ENCODE measurements around the gene CALML6.

Gene CALML6

GRCh38 chr1:1959459-1959839, 44.4 kb downstream of the CALML6 start:
- H3K27ac ChIP-seq, result no peak overlapping the region
- no peak for DNase-seq (ENCODE audit: low spot score)
- H3K4me3 ChIP-seq, result no peak overlapping the region
- TF ChIP-seq, protein P1, sequence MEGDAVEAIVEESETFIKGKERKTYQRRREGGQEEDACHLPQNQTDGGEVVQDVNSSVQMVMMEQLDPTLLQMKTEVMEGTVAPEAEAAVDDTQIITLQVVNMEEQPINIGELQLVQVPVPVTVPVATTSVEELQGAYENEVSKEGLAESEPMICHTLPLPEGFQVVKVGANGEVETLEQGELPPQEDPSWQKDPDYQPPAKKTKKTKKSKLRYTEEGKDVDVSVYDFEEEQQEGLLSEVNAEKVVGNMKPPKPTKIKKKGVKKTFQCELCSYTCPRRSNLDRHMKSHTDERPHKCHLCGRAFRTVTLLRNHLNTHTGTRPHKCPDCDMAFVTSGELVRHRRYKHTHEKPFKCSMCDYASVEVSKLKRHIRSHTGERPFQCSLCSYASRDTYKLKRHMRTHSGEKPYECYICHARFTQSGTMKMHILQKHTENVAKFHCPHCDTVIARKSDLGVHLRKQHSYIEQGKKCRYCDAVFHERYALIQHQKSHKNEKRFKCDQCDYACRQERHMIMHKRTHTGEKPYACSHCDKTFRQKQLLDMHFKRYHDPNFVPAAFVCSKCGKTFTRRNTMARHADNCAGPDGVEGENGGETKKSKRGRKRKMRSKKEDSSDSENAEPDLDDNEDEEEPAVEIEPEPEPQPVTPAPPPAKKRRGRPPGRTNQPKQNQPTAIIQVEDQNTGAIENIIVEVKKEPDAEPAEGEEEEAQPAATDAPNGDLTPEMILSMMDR (IDR thresholded peaks at IDR 0.05), result no peak

- TF ChIP-seq, protein P1 (IDR thresholded peaks at IDR 0.05), result peak; percentile 20
- Histone ChIP-seq H3K4me3 (no peak overlapping the region), H3K27ac (no peak overlapping the region)
- DNase-seq (ENCODE audit: low spot score), result no peak
Measured at GRCh38 chr1:1959840-1960479, 44.9 kb downstream of the CALML6 start.

GRCh38 chr1:1960480-1961196, 45.6 kb downstream of the CALML6 start:
- TF ChIP-seq, protein P1 (IDR thresholded peaks at IDR 0.05), result no peak
- H3K4me3 ChIP-seq, result no peak overlapping the region
- H3K27ac ChIP-seq, result no peak overlapping the region
- no peak for DNase-seq (ENCODE audit: low spot score)

DNA sequence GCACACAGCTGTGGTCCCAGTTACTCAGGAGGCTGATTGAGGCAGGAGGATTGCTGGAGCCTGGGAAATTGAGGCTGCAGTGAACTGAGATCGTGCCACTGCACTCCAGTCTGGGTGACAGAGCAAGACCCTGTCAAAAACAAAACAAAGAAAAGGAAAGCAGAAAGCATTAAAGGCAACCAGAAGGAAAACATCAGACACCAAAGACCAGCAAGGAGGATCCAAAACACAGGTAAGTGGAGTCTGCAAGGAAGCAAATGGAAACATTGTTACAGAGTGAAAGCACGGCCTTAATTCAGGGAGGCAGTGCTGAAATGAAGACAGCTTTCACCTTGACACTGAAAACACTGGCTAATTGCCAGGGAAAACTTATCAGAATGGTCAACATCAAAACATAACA, 47.7 kb downstream of the CALML6 start:
- H3K27ac ChIP-seq, result no peak overlapping the region
- DNase-seq (ENCODE audit: low spot score), result no peak
- H3K4me3 ChIP-seq, result no peak overlapping the region
- TF ChIP-seq, protein P1 (IDR thresholded peaks at IDR 0.05), result no peak

DNA sequence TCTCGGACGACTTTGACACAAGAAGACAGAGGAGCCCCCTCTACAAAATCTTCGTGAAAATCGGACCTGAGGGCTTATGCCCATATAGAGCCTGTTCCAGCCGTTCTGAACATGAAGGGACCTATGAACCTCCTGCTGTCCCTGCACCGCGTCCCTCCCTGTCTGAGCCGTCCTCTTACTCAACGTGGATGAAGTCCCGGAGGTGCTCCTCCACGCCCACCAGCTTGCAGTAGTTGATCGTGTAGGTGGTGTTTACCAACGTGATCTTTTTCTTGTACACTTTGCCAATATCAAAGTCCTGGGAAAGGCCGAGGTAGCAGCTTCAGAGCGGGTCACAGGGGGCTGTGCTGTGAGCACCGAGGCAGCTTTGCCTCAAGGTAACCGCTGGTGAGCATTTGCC, 48.5 kb downstream of the CALML6 start:
- Histone ChIP-seq H3K27ac (no peak overlapping the region), H3K4me3 (no peak overlapping the region)
- DNase-seq (ENCODE audit: low spot score), result no peak
- TF ChIP-seq, protein P1 (IDR thresholded peaks at IDR 0.05), result no peak

DNA sequence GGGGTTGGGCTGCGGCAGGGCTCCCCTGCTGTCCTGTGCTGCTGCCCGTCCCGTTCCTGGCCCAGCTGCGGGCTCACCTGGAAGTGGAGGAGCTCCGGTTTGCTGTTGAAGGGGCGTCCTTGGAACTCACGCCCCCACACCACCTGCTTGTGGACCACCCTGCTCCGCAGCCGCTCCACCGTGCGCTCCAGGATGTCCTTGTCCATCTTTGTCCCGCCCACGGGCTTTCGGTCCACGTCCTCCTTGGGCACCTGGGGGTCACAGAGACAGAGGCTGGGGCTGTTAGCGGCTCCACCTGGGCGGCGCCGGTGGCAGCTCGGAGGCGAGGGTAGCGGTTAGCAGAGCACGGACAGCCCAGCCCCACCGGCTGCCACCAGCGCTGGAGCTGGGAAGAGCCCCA, 49.8 kb downstream of the CALML6 start:
- no peak for DNase-seq (ENCODE audit: low spot score)
- H3K27ac ChIP-seq, result no peak overlapping the region
- no peak overlapping the region for H3K4me3 ChIP-seq
- TF ChIP-seq, protein P1 (IDR thresholded peaks at IDR 0.05), result no peak

DNA sequence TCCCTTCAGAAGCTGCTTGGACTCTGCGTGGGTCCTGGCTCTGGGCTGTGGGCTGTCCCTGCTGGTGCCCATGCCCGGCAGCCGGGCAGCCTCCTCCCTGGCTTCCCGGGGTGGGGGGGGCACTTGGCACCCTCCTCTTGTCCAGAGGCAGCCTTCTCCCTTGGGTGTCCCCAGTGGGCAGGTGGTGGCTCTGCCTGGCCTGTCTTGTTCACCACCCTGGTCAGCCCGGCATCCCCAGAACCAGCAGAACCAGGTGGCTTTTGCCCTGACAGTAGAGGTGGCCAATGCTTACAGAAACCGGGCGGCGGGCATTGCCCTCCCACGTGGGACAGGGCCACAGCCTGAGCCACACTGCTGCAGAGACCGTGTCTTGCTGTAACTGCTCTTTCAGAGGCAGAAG, 50.5 kb downstream of the CALML6 start:
- TF ChIP-seq, protein P1 (IDR thresholded peaks at IDR 0.05), result no peak
- no peak overlapping the region for H3K27ac ChIP-seq
- no peak for DNase-seq (ENCODE audit: low spot score)
- H3K4me3 ChIP-seq, result no peak overlapping the region
